Measurements from ENCODE around the gene CDK5RAP2. TPM values are rescaled to one million over a fixed set of nuclear protein-coding genes. Genes with fewer than 3 reads are reported as not detected.

The CDK5RAP2 gene
- total RNA-seq, 1 experiment from 2014 or later: 50.0 TPM

DNA sequence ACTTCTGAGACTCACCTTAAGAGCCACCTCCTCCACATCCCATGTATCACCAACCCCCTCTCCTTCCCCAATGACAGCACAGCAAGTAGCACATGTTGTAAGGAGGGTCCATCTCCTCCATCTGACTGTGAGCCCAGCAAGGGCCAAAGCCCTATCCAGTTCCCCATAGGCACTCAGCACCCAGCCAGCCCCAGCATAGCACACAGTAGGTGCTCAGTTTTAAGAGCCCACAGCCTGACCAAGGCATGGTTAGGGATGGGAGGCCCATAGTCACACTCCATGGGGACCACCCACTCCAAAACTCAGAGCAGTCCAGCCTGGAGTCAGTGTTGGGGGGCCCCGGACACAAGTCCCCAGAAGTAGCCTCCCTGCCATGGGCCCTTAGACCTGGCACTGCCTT is 205.7 kb downstream of the CDK5RAP2 start:
- no peak for DNase-seq (ENCODE audit: unreplicated experiment)
- CTCF ChIA-PET: no interaction called here

DNA sequence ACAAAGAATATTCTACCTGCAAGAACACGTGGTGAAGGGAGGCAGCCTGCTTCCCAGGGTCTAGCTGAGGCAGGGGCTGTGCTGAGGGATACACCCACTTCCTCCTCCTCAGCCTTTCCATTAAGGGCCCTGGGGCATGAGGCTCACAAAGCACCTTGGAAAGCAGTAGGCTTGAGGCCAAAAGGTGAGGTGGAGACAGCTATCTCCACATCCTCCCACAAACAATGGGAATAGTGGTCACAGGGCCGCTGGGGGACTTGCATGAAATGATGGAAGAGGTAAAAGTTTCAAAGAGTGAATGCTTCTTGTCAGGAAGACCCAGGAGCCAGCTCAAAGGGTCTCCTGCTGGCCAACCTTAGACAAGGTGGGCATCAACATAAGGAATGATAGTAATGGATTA is 207.9 kb downstream of the CDK5RAP2 start:
- intact Hi-C loops (cut with micrococcal nuclease): no loop called here
- H3K9me3 Mint-ChIP-seq (ENCODE audit: unreplicated experiment): no peaks in the 10 kb centered on the region

More for the DNA sequence above, 205.7 kb downstream of the CDK5RAP2 start:
- H3K36me3 Mint-ChIP-seq (ENCODE audit: insufficient read depth, unreplicated experiment): no peaks in the 10 kb centered on the region
- no peaks in the 10 kb centered on the region for H3K9me3 Mint-ChIP-seq (ENCODE audit: unreplicated experiment)
- BruUV-seq (replicated peaks): no TSS peak
- no peaks in the 10 kb centered on the region for H3K27me3 Mint-ChIP-seq (ENCODE audit: insufficient read depth, unreplicated experiment)
- TF ChIP-seq, protein P1, sequence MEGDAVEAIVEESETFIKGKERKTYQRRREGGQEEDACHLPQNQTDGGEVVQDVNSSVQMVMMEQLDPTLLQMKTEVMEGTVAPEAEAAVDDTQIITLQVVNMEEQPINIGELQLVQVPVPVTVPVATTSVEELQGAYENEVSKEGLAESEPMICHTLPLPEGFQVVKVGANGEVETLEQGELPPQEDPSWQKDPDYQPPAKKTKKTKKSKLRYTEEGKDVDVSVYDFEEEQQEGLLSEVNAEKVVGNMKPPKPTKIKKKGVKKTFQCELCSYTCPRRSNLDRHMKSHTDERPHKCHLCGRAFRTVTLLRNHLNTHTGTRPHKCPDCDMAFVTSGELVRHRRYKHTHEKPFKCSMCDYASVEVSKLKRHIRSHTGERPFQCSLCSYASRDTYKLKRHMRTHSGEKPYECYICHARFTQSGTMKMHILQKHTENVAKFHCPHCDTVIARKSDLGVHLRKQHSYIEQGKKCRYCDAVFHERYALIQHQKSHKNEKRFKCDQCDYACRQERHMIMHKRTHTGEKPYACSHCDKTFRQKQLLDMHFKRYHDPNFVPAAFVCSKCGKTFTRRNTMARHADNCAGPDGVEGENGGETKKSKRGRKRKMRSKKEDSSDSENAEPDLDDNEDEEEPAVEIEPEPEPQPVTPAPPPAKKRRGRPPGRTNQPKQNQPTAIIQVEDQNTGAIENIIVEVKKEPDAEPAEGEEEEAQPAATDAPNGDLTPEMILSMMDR (IDR thresholded peaks at IDR 0.05; ENCODE audit: unreplicated experiment): no peak
- no peak overlapping the region for H3K4me3 Mint-ChIP-seq (ENCODE audit: unreplicated experiment)
- no peak overlapping the region for H3K27ac Mint-ChIP-seq (ENCODE audit: low read depth, unreplicated experiment)
- POLR2A ChIA-PET: no interaction called here
- no peaks in the 10 kb centered on the region for H3K4me1 Mint-ChIP-seq (ENCODE audit: insufficient read depth, unreplicated experiment)
- intact Hi-C loops (cut with micrococcal nuclease): no loop called here

DNA sequence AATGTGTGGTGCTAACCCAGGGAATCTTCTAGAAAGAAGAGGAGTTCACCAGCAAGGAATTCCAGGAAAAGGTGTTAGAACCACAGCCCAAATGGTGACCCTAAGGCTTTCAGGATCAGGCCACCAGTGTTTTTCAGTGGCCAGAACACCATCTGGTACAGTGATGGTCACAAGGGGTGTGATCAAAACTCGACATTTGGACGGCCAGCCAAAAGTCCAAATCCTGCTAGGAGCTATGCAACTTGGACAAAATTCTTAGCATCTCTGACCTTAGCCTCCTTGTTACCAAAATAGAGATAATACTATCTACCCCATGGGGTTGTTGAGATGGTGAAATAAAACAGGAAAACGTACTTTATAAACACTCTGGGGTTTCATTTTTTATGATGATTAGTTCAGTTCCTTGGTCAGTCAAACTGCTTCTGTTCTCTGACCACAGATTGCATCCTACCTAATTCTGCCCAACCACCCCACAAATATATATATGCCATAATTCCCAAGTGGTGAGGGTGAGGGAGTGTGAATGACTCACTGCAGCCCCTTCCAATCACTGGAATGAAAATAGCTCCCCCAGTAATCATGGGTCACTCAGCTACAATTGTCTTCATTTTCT is 210.3 kb downstream of the CDK5RAP2 start:
- H3K9me3 Mint-ChIP-seq (ENCODE audit: unreplicated experiment): peaks cover 6% of the 10 kb centered on the region
- no peak for DNase-seq (ENCODE audit: unreplicated experiment)
- peaks cover 7% of the 10 kb centered on the region for H3K4me1 Mint-ChIP-seq (ENCODE audit: insufficient read depth, unreplicated experiment)
- no peak overlapping the region for H3K4me3 Mint-ChIP-seq (ENCODE audit: unreplicated experiment)
- no peaks in the 10 kb centered on the region for H3K36me3 Mint-ChIP-seq (ENCODE audit: insufficient read depth, unreplicated experiment)
- POLR2A ChIA-PET: no interaction called here
- intact Hi-C loops (cut with micrococcal nuclease): no loop called here
- no peaks in the 10 kb centered on the region for H3K27me3 Mint-ChIP-seq (ENCODE audit: insufficient read depth, unreplicated experiment)
- TF ChIP-seq, protein P1 (IDR thresholded peaks at IDR 0.05; ENCODE audit: unreplicated experiment): no peak
- H3K27ac Mint-ChIP-seq (ENCODE audit: low read depth, unreplicated experiment): no peak overlapping the region
- CTCF ChIA-PET: interaction anchor here (1.2 to 1.4 kb wide), 2 partner anchors 20 to 162 kb away, joined by 3 to 6 read pairs; no protein-coding TSS in a partner anchor
- no TSS peak for BruUV-seq (replicated peaks)

More for the DNA sequence above, 207.9 kb downstream of the CDK5RAP2 start:
- DNase-seq (ENCODE audit: unreplicated experiment): no peak
- H3K4me1 Mint-ChIP-seq (ENCODE audit: insufficient read depth, unreplicated experiment): peaks cover under 1% of the 10 kb centered on the region
- no peak overlapping the region for H3K4me3 Mint-ChIP-seq (ENCODE audit: unreplicated experiment)
- ChIA-PET CTCF (interaction anchor here (0.6 to 0.7 kb wide), 2 partner anchors 19 to 403 kb away, joined by 3 to 4 read pairs; no protein-coding TSS in a partner anchor), POLR2A (no interaction called here)
- BruUV-seq (replicated peaks): no TSS peak
- no peaks in the 10 kb centered on the region for H3K36me3 Mint-ChIP-seq (ENCODE audit: insufficient read depth, unreplicated experiment)
- H3K27ac Mint-ChIP-seq (ENCODE audit: low read depth, unreplicated experiment): no peak overlapping the region
- H3K27me3 Mint-ChIP-seq (ENCODE audit: insufficient read depth, unreplicated experiment): no peaks in the 10 kb centered on the region
- TF ChIP-seq, protein P1 (IDR thresholded peaks at IDR 0.05; ENCODE audit: unreplicated experiment): no peak

DNA sequence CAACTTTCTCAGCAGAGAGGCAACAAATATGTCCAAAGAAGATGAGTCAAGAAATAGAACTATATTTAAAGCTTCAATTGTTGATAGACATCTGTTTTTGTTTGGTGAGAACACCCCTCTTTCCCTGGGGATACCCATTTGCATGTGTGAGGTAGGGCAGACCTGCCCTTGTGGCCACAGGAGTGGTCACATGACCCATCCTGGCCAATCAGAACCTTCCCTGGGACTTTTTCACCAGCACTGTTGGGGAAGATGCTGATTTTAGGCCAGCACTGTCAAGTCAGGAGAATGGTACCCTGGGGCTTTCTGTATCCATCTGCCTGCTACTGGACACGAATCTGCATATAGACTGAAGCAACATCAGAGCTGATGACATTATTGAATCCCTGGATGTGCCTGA is 211.2 kb downstream of the CDK5RAP2 start:
- no TSS peak for BruUV-seq (replicated peaks)
- ChIA-PET CTCF (interaction anchor here (0.6 to 1.4 kb wide), 4 partner anchors 19 to 189 kb away, joined by 3 to 6 read pairs (median 3); no protein-coding TSS in a partner anchor), POLR2A (no interaction called here)
- H3K4me3 Mint-ChIP-seq (ENCODE audit: unreplicated experiment): no peak overlapping the region
- H3K4me1 Mint-ChIP-seq (ENCODE audit: insufficient read depth, unreplicated experiment): peaks cover 7% of the 10 kb centered on the region
- intact Hi-C loops (cut with micrococcal nuclease): no loop called here
- no peak overlapping the region for H3K27ac Mint-ChIP-seq (ENCODE audit: low read depth, unreplicated experiment)
- no peaks in the 10 kb centered on the region for H3K36me3 Mint-ChIP-seq (ENCODE audit: insufficient read depth, unreplicated experiment)
- TF ChIP-seq, protein P1 (IDR thresholded peaks at IDR 0.05; ENCODE audit: unreplicated experiment): no peak
- peaks cover 7% of the 10 kb centered on the region for H3K9me3 Mint-ChIP-seq (ENCODE audit: unreplicated experiment)
- no peak for DNase-seq (ENCODE audit: unreplicated experiment)
- H3K27me3 Mint-ChIP-seq (ENCODE audit: insufficient read depth, unreplicated experiment): no peaks in the 10 kb centered on the region
